GM12892 (cell line): ENCODE results near the gene BMP15.

Source experiments
- POLR2A ChIP-seq: IDR thresholded peaks from 2 replicates; pipeline ENCODE4 v1.6.1; 2011; ENCODE audit warnings: low read depth, low read length, control low read depth
- POLR2AphosphoS5 ChIP-seq: IDR thresholded peaks from 2 replicates; pipeline ENCODE4 v1.6.1; 2011; ENCODE audit warnings: low read depth, low read length, control low read depth
- TAF1 ChIP-seq: IDR thresholded peaks from 2 replicates; pipeline ENCODE4 v1.6.1; 2011; ENCODE audit warnings: low read depth, mild to moderate bottlenecking, control low read depth, low read length, borderline replicate concordance

GRCh38 chrX:50893466-50893865 is 17.1 kb upstream of the BMP15 start:
- TF ChIP-seq POLR2A: no peak
- no peak for TF ChIP-seq POLR2AphosphoS5
- TF ChIP-seq TAF1: no peak
